Neural cell (in vitro differentiated cells): ENCODE data around the gene KIF5C. TPM values are rescaled to one million over a fixed set of nuclear protein-coding genes. Genes with fewer than 3 reads are reported as not detected.
A peak's percentile ranks its signal among the peaks of the same experiment; 100 is the strongest.

Experiments
- H2AFZ ChIP-seq: fragments of 200-600, 300-800 bp; sonication (generic), shearing (Covaris generic); 2 replicates; pipeline ENCODE4 v1.6.0; 2014; ENCODE audit warnings: low read depth, mild to moderate bottlenecking, antibody characterized with exemption, low read length, moderate library complexity
- H3F3A ChIP-seq: fragments of 200-600 bp; shearing (Covaris generic); 2 replicates; pipeline ENCODE4 v1.6.1; 2016; ENCODE audit warnings: mild to moderate bottlenecking, moderate library complexity, mixed read lengths, antibody characterized with exemption, low read length; ENCODE audit not compliant: insufficient read depth, poor library complexity, severe bottlenecking
- H3K27ac ChIP-seq: fragments of 200-600, 300-800 bp; sonication (generic), shearing (Covaris generic); 2 replicates; pipeline ENCODE4 v1.5.1; 2014; ENCODE audit warnings: mild to moderate bottlenecking, low read length, moderate library complexity
- H3K27me3 ChIP-seq: fragments of 300-800, 200-600 bp; sonication (generic), shearing (Covaris generic); 2 replicates; pipeline ENCODE4 v1.6.0; 2014; ENCODE audit warnings: mild to moderate bottlenecking, low read depth, low read length, moderate library complexity; ENCODE audit not compliant: insufficient read depth
- H3K36me3 ChIP-seq: fragments of 300-800, 200-600 bp; sonication (generic), shearing (Covaris generic); 2 replicates; pipeline ENCODE4 v1.5.1; 2014; ENCODE audit warnings: mild to moderate bottlenecking, antibody characterized with exemption, low read length, moderate library complexity; ENCODE audit not compliant: insufficient read depth
- H3K4me2 ChIP-seq: fragments of 300-800, 200-600 bp; sonication (generic), shearing (Covaris generic); 2 replicates; pipeline ENCODE4 v1.6.0; 2014; ENCODE audit warnings: mild to moderate bottlenecking, low read length
- H3K4me3 ChIP-seq: fragments of 300-800, 200-600 bp; sonication (generic), shearing (Covaris generic); 2 replicates; pipeline ENCODE4 v1.5.1; 2014; ENCODE audit warnings: mild to moderate bottlenecking, low read length, moderate library complexity
- H3K79me2 ChIP-seq: fragments of 200-600 bp; shearing (Covaris generic); replicated peaks from 2 replicates; pipeline ENCODE4 v1.6.0; 2014; ENCODE audit warnings: mild to moderate bottlenecking, low read length, moderate library complexity; ENCODE audit not compliant: insufficient read depth
- H3K9ac ChIP-seq: fragments of 300-800, 200-600 bp; sonication (generic), shearing (Covaris generic); 2 replicates; pipeline ENCODE4 v1.6.1; 2016; ENCODE audit warnings: mild to moderate bottlenecking, low read length, mixed read lengths
- H3K9me2 ChIP-seq: fragments of 200-600 bp; shearing (Covaris generic); 2 replicates; pipeline ENCODE4 v1.6.1; 2016; ENCODE audit warnings: mild to moderate bottlenecking, low read length, mixed read lengths; ENCODE audit not compliant: insufficient read depth
- H3K9me3 ChIP-seq: fragments of 200-600, 300-800 bp; sonication (generic), shearing (Covaris generic); 2 replicates; pipeline ENCODE4 v1.6.1; 2016; ENCODE audit warnings: mild to moderate bottlenecking, mixed run types, low read length, moderate library complexity, mixed read lengths
- H4K20me1 ChIP-seq: fragments of 200-600 bp; shearing (Covaris generic); 2 replicates; pipeline ENCODE4 v1.6.1; 2016; ENCODE audit warnings: mild to moderate bottlenecking, mixed run types; ENCODE audit not compliant: insufficient read depth
- CTCF ChIP-seq: fragments of 450-650 bp; IDR thresholded peaks from 2 replicates; pipeline ENCODE4 v1.5.1; 2014; ENCODE audit warnings: antibody characterized with exemption, mild to moderate bottlenecking, moderate library complexity; ENCODE audit not compliant: poor library complexity, severe bottlenecking
- MXI1 ChIP-seq: fragments of 450-650 bp; conservative IDR thresholded peaks from 2 replicates; pipeline ENCODE4 v1.6.1; 2014; ENCODE audit warnings: antibody characterized with exemption, mild to moderate bottlenecking; ENCODE audit not compliant: poor library complexity, severe bottlenecking
- POLR2AphosphoS5 ChIP-seq: IDR thresholded peaks from 2 replicates; pipeline ENCODE4 v1.6.1; 2012
- RAD21 ChIP-seq: fragments of 450-650 bp; conservative IDR thresholded peaks from 2 replicates; pipeline ENCODE4 v1.6.1; 2014; ENCODE audit warnings: antibody characterized with exemption, mild to moderate bottlenecking, moderate library complexity
- REST ChIP-seq: IDR thresholded peaks from 2 replicates; pipeline ENCODE4 v1.6.1; 2012; ENCODE audit warnings: borderline replicate concordance
- SMC3 ChIP-seq: fragments of 450-650 bp; conservative IDR thresholded peaks from 2 replicates; pipeline ENCODE4 v1.6.1; 2014; ENCODE audit warnings: antibody characterized with exemption, mild to moderate bottlenecking, moderate library complexity; ENCODE audit not compliant: poor library complexity
- TAF1 ChIP-seq: IDR thresholded peaks from 2 replicates; pipeline ENCODE4 v1.6.1; 2012; ENCODE audit warnings: low read depth
- polyA plus RNA-seq: library from polyadenylated mRNA; depleted of rRNA; stranded (reverse); fragments of >200 nt; gene quantifications from 2 replicates; pipeline ENCODE4 v1.2.3, GENCODE V29; 2014

The KIF5C gene
- polyA plus RNA-seq, 1 donor from 2014 or later: 527 TPM

- peaks cover 19% of the 10 kb centered on the region for H3K36me3 ChIP-seq
- no peaks in the 10 kb centered on the region for H3K9me2 ChIP-seq
- no peak overlapping the region for H3K4me2 ChIP-seq
- TF ChIP-seq TAF1: no peak
- TF ChIP-seq POLR2AphosphoS5: no peak
- H3K9ac ChIP-seq: no peak overlapping the region
- H4K20me1 ChIP-seq: no peaks in the 10 kb centered on the region
- no peak overlapping the region for H2AFZ ChIP-seq
- H3K4me3 ChIP-seq: no peak overlapping the region
- peaks cover 37% of the 10 kb centered on the region for H3K79me2 ChIP-seq
- H3K9me3 ChIP-seq: no peaks in the 10 kb centered on the region
- no peaks in the 10 kb centered on the region for H3F3A ChIP-seq
- H3K27me3 ChIP-seq: no peaks in the 10 kb centered on the region
- no peak overlapping the region for H3K27ac ChIP-seq
Observed at GRCh38 chr2:148926981-148927401, 52.0 kb downstream of the KIF5C start.

- H3K4me3 ChIP-seq: no peak overlapping the region
- H2AFZ ChIP-seq: no peak overlapping the region
- H3K9me3 ChIP-seq: no peaks in the 10 kb centered on the region
- H4K20me1 ChIP-seq: no peaks in the 10 kb centered on the region
- H3K4me2 ChIP-seq: no peak overlapping the region
- H3F3A ChIP-seq: no peaks in the 10 kb centered on the region
- TF ChIP-seq TAF1 (no peak), REST (no peak), CTCF (no peak)
- H3K27ac ChIP-seq: no peak overlapping the region
- no peaks in the 10 kb centered on the region for H3K9me2 ChIP-seq
- H3K36me3 ChIP-seq: peaks cover 20% of the 10 kb centered on the region
- H3K79me2 ChIP-seq: peaks cover 37% of the 10 kb centered on the region
- H3K27me3 ChIP-seq: no peaks in the 10 kb centered on the region
- H3K9ac ChIP-seq: no peak overlapping the region
Observed at GRCh38 chr2:148928395-148928794, 53.4 kb downstream of the KIF5C start.

GRCh38 chr2:148930046-148930775 lies 55.2 kb downstream of the KIF5C start:
- Histone ChIP-seq H3K4me2 (no peak overlapping the region), H3K79me2 (peaks cover 37% of the 10 kb centered on the region), H3K4me3 (peak overlapping the region; percentile 5), H3K27me3 (no peaks in the 10 kb centered on the region), H3K27ac (peak overlapping the region; percentile 35), H3K9ac (no peak overlapping the region), H3K9me2 (no peaks in the 10 kb centered on the region), H4K20me1 (no peaks in the 10 kb centered on the region), H3K9me3 (no peaks in the 10 kb centered on the region), H2AFZ (no peak overlapping the region), H3K36me3 (peaks cover 20% of the 10 kb centered on the region), H3F3A (no peaks in the 10 kb centered on the region)
- TF ChIP-seq TAF1 (no peak), POLR2AphosphoS5 (no peak), SMC3 (peak; percentile 23), MXI1 (no peak), CTCF (no peak), RAD21 (no peak), REST (no peak)
